NCI-H1105 treated with DMSO at 0.1 percent for 48 hours (cell line): Measurements from ENCODE around the gene FSTL4.

Experiments
- DNase-seq: peaks from one replicate; lab custom pipeline; 2025; lab: John Stamatoyannopoulos, UW

FSTL4 gene

GRCh38 chr5:133290669-133291240 is 321.6 kb downstream of the FSTL4 start:
- no peak for DNase-seq

- DNase-seq = peak; percentile 40
These were observed 322.5 kb downstream of the FSTL4 start for GRCh38 chr5:133289686-133290367.

- no peak for DNase-seq
These were observed 324.8 kb downstream of the FSTL4 start for GRCh38 chr5:133287500-133287899.

GRCh38 chr5:133286483-133286882 is 325.9 kb downstream of the FSTL4 start:
- no peak for DNase-seq

- no peak for DNase-seq
These were observed 326.7 kb downstream of the FSTL4 start for GRCh38 chr5:133285583-133286021.

- no peak for DNase-seq
These were observed 328.0 kb downstream of the FSTL4 start for GRCh38 chr5:133284306-133284705.

GRCh38 chr5:133278317-133278716 is 334.0 kb downstream of the FSTL4 start:
- no peak for DNase-seq

- DNase-seq = no peak
These were observed 334.6 kb downstream of the FSTL4 start for GRCh38 chr5:133277744-133278143.

GRCh38 chr5:133276171-133276570 is 336.2 kb downstream of the FSTL4 start:
- DNase-seq = no peak

- no peak for DNase-seq
These were observed 336.7 kb downstream of the FSTL4 start for GRCh38 chr5:133275631-133276030.

GRCh38 chr5:133274597-133274935 is 337.8 kb downstream of the FSTL4 start:
- no peak for DNase-seq

GRCh38 chr5:133273661-133274596 is 338.4 kb downstream of the FSTL4 start:
- DNase-seq = no peak

GRCh38 chr5:133272345-133272744 is 340.0 kb downstream of the FSTL4 start:
- no peak for DNase-seq

GRCh38 chr5:133271606-133272005 is 340.7 kb downstream of the FSTL4 start:
- no peak for DNase-seq

- DNase-seq = no peak
These were observed 342.6 kb downstream of the FSTL4 start for GRCh38 chr5:133269691-133270090.

GRCh38 chr5:133267601-133268000 is 344.7 kb downstream of the FSTL4 start:
- no peak for DNase-seq

GRCh38 chr5:133266966-133267365 is 345.4 kb downstream of the FSTL4 start:
- DNase-seq = no peak

- no peak for DNase-seq
These were observed 345.8 kb downstream of the FSTL4 start for GRCh38 chr5:133266527-133266878.

- no peak for DNase-seq
These were observed 346.4 kb downstream of the FSTL4 start for GRCh38 chr5:133265720-133266526.

GRCh38 chr5:133265257-133265656 is 347.1 kb downstream of the FSTL4 start:
- DNase-seq = no peak

GRCh38 chr5:133262690-133263089 is 349.7 kb downstream of the FSTL4 start:
- DNase-seq = no peak

GRCh38 chr5:133261993-133262392 is 350.3 kb downstream of the FSTL4 start:
- DNase-seq = no peak
